Osteocyte (in vitro differentiated cells): ENCODE data around the gene GALNT14. TPM values are rescaled to one million over a fixed set of nuclear protein-coding genes. Genes with fewer than 3 reads are reported as not detected.

Experiments used
- DNase-seq: peaks from one replicate; pipeline ENCODE4 v3.0.0; 2021; ENCODE audit warnings: mixed read lengths; ENCODE audit not compliant: unreplicated experiment; ENCODE audit errors: extremely low spot score
- H3K27ac Mint-ChIP-seq: one replicate; pipeline ENCODE4 v1.8.0; 2021; ENCODE audit warnings: mild to moderate bottlenecking, mixed read lengths; ENCODE audit not compliant: unreplicated experiment
- H3K27me3 Mint-ChIP-seq: one replicate; pipeline ENCODE4 v1.8.0; 2021; ENCODE audit warnings: mixed read lengths; ENCODE audit not compliant: unreplicated experiment
- H3K36me3 Mint-ChIP-seq: one replicate; pipeline ENCODE4 v1.8.0; 2021; ENCODE audit warnings: mixed read lengths; ENCODE audit not compliant: unreplicated experiment
- H3K4me1 Mint-ChIP-seq: one replicate; pipeline ENCODE4 v1.8.0; 2021; ENCODE audit warnings: mixed read lengths; ENCODE audit not compliant: unreplicated experiment
- H3K4me3 Mint-ChIP-seq: one replicate; pipeline ENCODE4 v1.8.0; 2021; ENCODE audit warnings: mild to moderate bottlenecking, moderate library complexity, mixed read lengths; ENCODE audit not compliant: unreplicated experiment
- H3K9me3 Mint-ChIP-seq: one replicate; pipeline ENCODE4 v1.8.0; 2021; ENCODE audit warnings: mixed read lengths; ENCODE audit not compliant: unreplicated experiment
- total RNA-seq: library from RNA; stranded (reverse); gene quantifications from 2 replicates; pipeline ENCODE4 v1.2.1, GENCODE V29; 2021
- TF ChIP-seq, protein P1 (sequence below): fragments of 200-600 bp; sonication (generic); IDR thresholded peaks from 2 replicates; pipeline ENCODE4 v1.5.0; 2021; ENCODE audit warnings: antibody characterized with exemption, mild to moderate bottlenecking, moderate library complexity

GALNT14 gene
- total RNA-seq, 1 donor from 2014 or later: 4.1 TPM

DNA sequence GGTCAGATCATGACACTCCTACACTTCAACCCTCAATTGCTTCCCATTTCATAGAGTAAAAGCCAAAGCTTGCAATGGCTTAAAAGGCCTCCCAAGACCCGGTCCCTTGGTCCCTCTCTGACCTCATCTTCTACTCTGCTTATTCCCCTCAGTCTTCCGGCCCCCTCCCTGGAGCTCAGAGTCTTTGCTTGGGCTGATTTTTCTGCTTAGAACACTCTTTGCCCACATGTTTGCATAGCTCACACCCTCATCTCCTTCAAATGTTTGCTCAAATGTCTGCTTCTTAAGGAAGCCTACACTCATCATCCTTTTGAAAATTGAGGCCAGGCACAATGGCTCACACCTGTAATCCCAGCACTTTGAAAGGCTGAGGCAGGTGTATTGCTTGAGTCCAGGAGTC lies 265.4 kb downstream of the GALNT14 start:
- Mint-ChIP-seq H3K4me1 (no peaks in the 10 kb centered on the region), H3K4me3 (no peak overlapping the region), H3K27ac (no peak overlapping the region), H3K9me3 (peaks cover 9% of the 10 kb centered on the region), H3K36me3 (no peaks in the 10 kb centered on the region), H3K27me3 (peaks cover 11% of the 10 kb centered on the region)
- no peak for DNase-seq
- TF ChIP-seq, protein P1, sequence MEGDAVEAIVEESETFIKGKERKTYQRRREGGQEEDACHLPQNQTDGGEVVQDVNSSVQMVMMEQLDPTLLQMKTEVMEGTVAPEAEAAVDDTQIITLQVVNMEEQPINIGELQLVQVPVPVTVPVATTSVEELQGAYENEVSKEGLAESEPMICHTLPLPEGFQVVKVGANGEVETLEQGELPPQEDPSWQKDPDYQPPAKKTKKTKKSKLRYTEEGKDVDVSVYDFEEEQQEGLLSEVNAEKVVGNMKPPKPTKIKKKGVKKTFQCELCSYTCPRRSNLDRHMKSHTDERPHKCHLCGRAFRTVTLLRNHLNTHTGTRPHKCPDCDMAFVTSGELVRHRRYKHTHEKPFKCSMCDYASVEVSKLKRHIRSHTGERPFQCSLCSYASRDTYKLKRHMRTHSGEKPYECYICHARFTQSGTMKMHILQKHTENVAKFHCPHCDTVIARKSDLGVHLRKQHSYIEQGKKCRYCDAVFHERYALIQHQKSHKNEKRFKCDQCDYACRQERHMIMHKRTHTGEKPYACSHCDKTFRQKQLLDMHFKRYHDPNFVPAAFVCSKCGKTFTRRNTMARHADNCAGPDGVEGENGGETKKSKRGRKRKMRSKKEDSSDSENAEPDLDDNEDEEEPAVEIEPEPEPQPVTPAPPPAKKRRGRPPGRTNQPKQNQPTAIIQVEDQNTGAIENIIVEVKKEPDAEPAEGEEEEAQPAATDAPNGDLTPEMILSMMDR: no peak

- TF ChIP-seq, protein P1: no peak
- DNase-seq: no peak
- no peak overlapping the region for H3K27ac Mint-ChIP-seq
- no peak overlapping the region for H3K4me3 Mint-ChIP-seq
- peaks cover 11% of the 10 kb centered on the region for H3K27me3 Mint-ChIP-seq
- no peaks in the 10 kb centered on the region for H3K36me3 Mint-ChIP-seq
- H3K9me3 Mint-ChIP-seq: peaks cover 9% of the 10 kb centered on the region
- no peaks in the 10 kb centered on the region for H3K4me1 Mint-ChIP-seq
Observed at GRCh38 chr2:30871980-30872789, 266.1 kb downstream of the GALNT14 start.

DNA sequence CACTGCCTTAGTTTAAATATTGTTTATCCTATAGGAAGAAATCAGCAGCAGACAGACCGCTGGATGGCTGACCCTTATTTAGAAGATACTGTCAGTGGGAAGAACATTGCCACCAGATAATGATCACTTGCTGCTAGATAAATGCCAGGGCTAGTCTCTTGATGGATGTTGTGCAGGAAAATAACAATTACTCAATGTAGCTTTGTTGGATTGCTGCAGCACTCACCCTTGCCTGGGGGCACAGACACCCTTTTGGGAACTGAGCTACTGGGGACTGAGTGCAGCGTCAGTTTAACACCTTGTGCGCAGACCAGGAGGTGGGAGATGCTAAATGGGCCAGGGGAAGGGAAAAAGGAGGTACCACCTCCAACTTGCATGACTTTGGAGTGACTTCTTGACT lies 266.8 kb downstream of the GALNT14 start:
- no peak for DNase-seq
- peaks cover 11% of the 10 kb centered on the region for H3K27me3 Mint-ChIP-seq
- no peak overlapping the region for H3K4me3 Mint-ChIP-seq
- H3K4me1 Mint-ChIP-seq: no peaks in the 10 kb centered on the region
- H3K27ac Mint-ChIP-seq: no peak overlapping the region
- TF ChIP-seq, protein P1: no peak
- peaks cover 9% of the 10 kb centered on the region for H3K9me3 Mint-ChIP-seq
- no peaks in the 10 kb centered on the region for H3K36me3 Mint-ChIP-seq

DNA sequence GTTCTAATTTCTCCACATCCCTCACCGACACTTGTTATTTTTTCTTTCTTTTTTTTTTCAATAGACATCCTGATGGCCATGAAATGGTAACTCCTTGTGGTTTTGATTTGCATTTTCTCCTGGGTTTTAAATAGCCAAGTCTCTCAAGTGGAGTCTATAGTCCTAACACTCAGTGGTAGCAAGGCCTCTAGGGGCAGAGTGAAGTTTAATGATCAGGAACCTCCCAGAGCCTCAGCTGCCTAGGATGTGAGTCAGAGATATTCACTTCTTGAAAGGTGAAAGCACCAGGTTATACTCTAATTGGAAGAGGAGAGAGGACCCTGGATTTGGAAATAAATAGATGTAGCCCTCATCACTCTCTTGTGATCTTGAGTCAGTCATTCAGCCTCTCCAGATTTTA lies 268.3 kb downstream of the GALNT14 start:
- DNase-seq: no peak
- H3K36me3 Mint-ChIP-seq: no peaks in the 10 kb centered on the region
- TF ChIP-seq, protein P1: no peak
- peaks cover 5% of the 10 kb centered on the region for H3K9me3 Mint-ChIP-seq
- no peak overlapping the region for H3K4me3 Mint-ChIP-seq
- H3K27ac Mint-ChIP-seq: no peak overlapping the region
- peaks cover 11% of the 10 kb centered on the region for H3K27me3 Mint-ChIP-seq
- H3K4me1 Mint-ChIP-seq: no peaks in the 10 kb centered on the region

DNA sequence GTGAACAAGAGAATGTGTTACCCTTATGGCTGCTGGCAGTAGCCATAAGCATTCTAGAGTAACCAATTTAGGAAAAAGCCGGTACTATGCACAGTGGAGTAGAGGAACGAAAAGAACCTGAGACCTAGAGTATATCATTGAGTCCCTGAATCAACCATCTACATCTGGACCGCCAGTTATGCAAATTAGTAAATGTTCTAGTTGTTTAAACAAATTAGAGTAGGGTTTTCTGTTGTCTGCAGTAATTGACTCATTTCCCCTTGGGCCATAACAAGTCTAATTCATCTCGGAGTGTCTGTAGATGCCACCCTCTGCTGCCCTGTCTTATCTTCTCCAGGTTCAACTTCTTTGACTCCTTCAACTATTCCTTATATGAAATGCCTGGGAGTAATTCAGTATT lies 270.9 kb downstream of the GALNT14 start:
- TF ChIP-seq, protein P1: no peak
- peaks cover 3% of the 10 kb centered on the region for H3K27me3 Mint-ChIP-seq

More for the DNA sequence above, 270.9 kb downstream of the GALNT14 start:
- Mint-ChIP-seq H3K4me3 (no peak overlapping the region), H3K4me1 (no peaks in the 10 kb centered on the region), H3K27ac (no peak overlapping the region), H3K36me3 (no peaks in the 10 kb centered on the region), H3K9me3 (no peaks in the 10 kb centered on the region)
- DNase-seq: no peak
